Smooth muscle cell (in vitro differentiated cells): ENCODE measurements around the gene ATP4A. TPM values are rescaled to one million over a fixed set of nuclear protein-coding genes. Genes with fewer than 3 reads are reported as not detected.

ENCODE experiments used
- DNase-seq: peaks from one replicate; lab custom pipeline; 2025; ENCODE audit not compliant: unreplicated experiment; lab: John Stamatoyannopoulos, UW
- H2AFZ ChIP-seq: fragments of 200-600 bp; sonication (generic); 2 replicates; pipeline ENCODE4 v1.6.0; 2016; ENCODE audit warnings: antibody characterized with exemption, low read depth, mild to moderate bottlenecking
- H3F3A ChIP-seq: fragments of 200-600 bp; sonication (generic); 2 replicates; pipeline ENCODE4 v1.6.0; 2017; ENCODE audit warnings: antibody characterized with exemption, low read depth
- H3K27ac ChIP-seq: fragments of 200-600 bp; sonication (generic); 2 replicates; pipeline ENCODE4 v1.5.1; 2016; ENCODE audit warnings: low read depth, mild to moderate bottlenecking
- H3K27me3 ChIP-seq: fragments of 200-600 bp; sonication (generic); 2 replicates; pipeline ENCODE4 v1.6.1; 2016; ENCODE audit warnings: low read depth, mild to moderate bottlenecking
- H3K36me3 ChIP-seq: fragments of 200-600 bp; sonication (generic); 2 replicates; pipeline ENCODE4 v1.5.1; 2016; ENCODE audit warnings: low read depth
- H3K4me1 ChIP-seq: fragments of 200-600 bp; sonication (generic); 2 replicates; pipeline ENCODE4 v1.5.1; 2016; ENCODE audit warnings: low read depth
- H3K4me2 ChIP-seq: fragments of 200-600 bp; sonication (generic); 2 replicates; pipeline ENCODE4 v1.6.0; 2016; ENCODE audit warnings: mild to moderate bottlenecking
- H3K4me3 ChIP-seq: fragments of 200-600 bp; sonication (generic); 2 replicates; pipeline ENCODE4 v1.5.1; 2016; ENCODE audit warnings: mild to moderate bottlenecking
- H3K79me2 ChIP-seq: fragments of 200-600 bp; sonication (generic); 2 replicates; pipeline ENCODE4 v1.6.0; 2016; ENCODE audit warnings: low read depth, mild to moderate bottlenecking
- H3K9ac ChIP-seq: fragments of 200-600 bp; sonication (generic); 2 replicates; pipeline ENCODE4 v1.6.0; 2016; ENCODE audit warnings: low read depth
- H3K9me3 ChIP-seq: fragments of 200-600 bp; sonication (generic); replicated peaks from 2 replicates; pipeline ENCODE4 v1.5.1; 2016; ENCODE audit warnings: low read depth
- H4K20me1 ChIP-seq: fragments of 200-600 bp; sonication (generic); 2 replicates; pipeline ENCODE4 v1.6.0; 2016; ENCODE audit warnings: low read depth
- CTCF ChIP-seq: fragments of 200-600 bp; sonication (generic); IDR thresholded peaks from 2 replicates; pipeline ENCODE4 v1.5.1; 2017; ENCODE audit warnings: borderline replicate concordance, mild to moderate bottlenecking, antibody characterized with exemption; ENCODE audit not compliant: insufficient read depth, poor library complexity, severe bottlenecking
- WGBS: methylation state at CpG from one replicate; pipeline ENCODE4 v1.1.7; 2016; ENCODE audit warnings: low lambda C conversion rate; 5-methylcytosine and 5-hydroxymethylcytosine counted together
- polyA plus RNA-seq: library from polyadenylated mRNA; unstranded; fragments of >200 nt; fragmentation: Nextera tagmentation; extraction: Ambion mirVana; gene quantifications from 2 replicates; pipeline ENCODE4 v1.2.1, GENCODE V29; 2016
- total RNA-seq: library from RNA; depleted of rRNA; stranded (reverse); fragments of >200 nt; gene quantifications from 2 replicates; pipeline ENCODE4 v1.2.3, GENCODE V29; 2014

Gene ATP4A
- total and polyA plus RNA-seq, 2 experiments from 2014 or later: not detected

GRCh38 chr19:35552534-35553384 lies 10.7 kb downstream of the ATP4A start:
- Histone ChIP-seq H3K79me2 (no peaks in the 10 kb centered on the region), H3K9ac (no peak overlapping the region), H3K4me3 (no peak overlapping the region), H3K36me3 (no peaks in the 10 kb centered on the region), H4K20me1 (no peaks in the 10 kb centered on the region), H2AFZ (no peak overlapping the region), H3K4me1 (no peaks in the 10 kb centered on the region), H3K4me2 (no peak overlapping the region), H3K9me3 (no peaks in the 10 kb centered on the region), H3K27me3 (peaks cover 10% of the 10 kb centered on the region), H3K27ac (no peak overlapping the region), H3F3A (no peaks in the 10 kb centered on the region)
- TF ChIP-seq CTCF: no peak
- no peak for DNase-seq
- 86% methylated on average over 13 of the region's 13 CpGs for WGBS

GRCh38 chr19:35551091-35551810 lies 12.2 kb downstream of the ATP4A start:
- Histone ChIP-seq H3K27me3 (no peaks in the 10 kb centered on the region), H4K20me1 (no peaks in the 10 kb centered on the region), H3K9ac (no peak overlapping the region), H3F3A (no peaks in the 10 kb centered on the region), H3K4me2 (no peak overlapping the region), H3K9me3 (no peaks in the 10 kb centered on the region), H3K27ac (no peak overlapping the region), H3K4me1 (peaks cover 5% of the 10 kb centered on the region), H3K79me2 (peaks cover 3% of the 10 kb centered on the region), H2AFZ (no peak overlapping the region), H3K4me3 (no peak overlapping the region), H3K36me3 (no peaks in the 10 kb centered on the region)
- TF ChIP-seq CTCF: no peak
- no peak for DNase-seq
- WGBS: 95% methylated on average over 21 of the region's 21 CpGs

GRCh38 chr19:35549879-35550523 lies 13.5 kb downstream of the ATP4A start:
- no peak overlapping the region for H3K4me2 ChIP-seq
- peaks cover 8% of the 10 kb centered on the region for H3K4me1 ChIP-seq
- DNase-seq: no peak
- TF ChIP-seq CTCF: no peak
- no peaks in the 10 kb centered on the region for H3K36me3 ChIP-seq
- H3K9ac ChIP-seq: no peak overlapping the region
- no peak overlapping the region for H2AFZ ChIP-seq
- no peaks in the 10 kb centered on the region for H3K9me3 ChIP-seq
- no peaks in the 10 kb centered on the region for H3K27me3 ChIP-seq
- H4K20me1 ChIP-seq: no peaks in the 10 kb centered on the region
- no peaks in the 10 kb centered on the region for H3F3A ChIP-seq
- 93% methylated on average over 15 of the region's 15 CpGs for WGBS
- H3K4me3 ChIP-seq: no peak overlapping the region
- no peak overlapping the region for H3K27ac ChIP-seq
- peaks cover 11% of the 10 kb centered on the region for H3K79me2 ChIP-seq
